Measurements from ENCODE around the gene MTNR1B. TPM values are rescaled to one million over a fixed set of nuclear protein-coding genes. Genes with fewer than 3 reads are reported as not detected.

MTNR1B gene
- polyA plus RNA-seq, 1 of the 3 experiments (the other 2 are of a cell fraction): not detected

- no peak for TF ChIP-seq ZBTB33 (IDR thresholded peaks at IDR 0.05; ENCODE audit: borderline replicate concordance, low read depth)
These were observed 47.1 kb downstream of the MTNR1B start (continued) for GRCh38 chr11:93016595-93016994.

GRCh38 chr11:93017821-93018690 lies 48.6 kb downstream of the MTNR1B start:
- Histone ChIP-seq H3K4me2 (no peak overlapping the region), H3F3A (replicated peaks; ENCODE audit: insufficient read depth) (peaks cover 19% of the 10 kb centered on the region), H2AFZ (ENCODE audit: low read depth) (no peak overlapping the region), H3K9me2 (no peaks in the 10 kb centered on the region), H4K20me1 (ENCODE audit: insufficient read depth) (no peaks in the 10 kb centered on the region), H3K79me2 (ENCODE audit: insufficient read depth) (no peaks in the 10 kb centered on the region), H3K27ac (ENCODE audit: low read depth in 2 of 2, low read length in 1 of 2) (no peak overlapping the region), H3K9me3 (no peaks in the 10 kb centered on the region), H3K4me1 (ENCODE audit: control insufficient read depth in 1 of 2, insufficient read depth in 2 of 2, low read depth in 1 of 2, low read length in 1 of 2) (peaks cover 0 to 16% of the 10 kb centered on the region in 2 experiments; a peak in 3 of 4 replicates), H3K9ac (no peak overlapping the region), H3K27me3 (ENCODE audit: insufficient read depth) (no peaks in the 10 kb centered on the region), H3K4me3 (ENCODE audit: low read depth in 2 of 2, low read length in 1 of 2) (no peak overlapping the region), H3K36me3 (replicated peaks in 1 of 2; ENCODE audit: control insufficient read depth in 1 of 2, insufficient read depth in 2 of 2, low read length in 1 of 2) (no peaks in the 10 kb centered on the region)
- ChIA-PET POLR2A (no interaction called here), CTCF (interaction anchor here (0.7 to 0.9 kb wide), 2 partner anchors 17 to 30 kb away, joined by 3 read pairs; no protein-coding TSS in a partner anchor)
- DNase-seq: no peak
- 77% methylated on average over 8 of the region's 9 CpGs for WGBS (ENCODE audit: low lambda C conversion rate)
- TF ChIP-seq NFIC (IDR thresholded peaks at IDR 0.05; ENCODE audit: borderline replicate concordance): peak; percentile 61; the same call in 1 of the 2 replicates
- peak; percentile 32 for TF ChIP-seq TCF12 (IDR thresholded peaks at IDR 0.05)
- TF ChIP-seq MAX (IDR thresholded peaks at IDR 0.05; ENCODE audit: low read depth): no peak

- H3K9me3 ChIP-seq: no peaks in the 10 kb centered on the region
- peak overlapping the region; percentile 64 for H3K4me2 ChIP-seq
- peak overlapping the region; percentile 10 to 51; a peak in 3 of 4 replicates for H3K4me3 ChIP-seq (ENCODE audit: low read depth in 2 of 2, low read length in 1 of 2)
- no peaks in the 10 kb centered on the region for H3K79me2 ChIP-seq (ENCODE audit: insufficient read depth)
- H2AFZ ChIP-seq (ENCODE audit: low read depth): peak overlapping the region; percentile 66
- 12% methylated on average over 5 of the region's 5 CpGs for WGBS (ENCODE audit: low lambda C conversion rate)
- H3K9ac ChIP-seq: peak overlapping the region; percentile 56; the same call in 1 of the 2 replicates
- no peaks in the 10 kb centered on the region for H3K36me3 ChIP-seq (replicated peaks in 1 of 2; ENCODE audit: control insufficient read depth in 1 of 2, insufficient read depth in 2 of 2, low read length in 1 of 2)
- no peaks in the 10 kb centered on the region for H3K27me3 ChIP-seq (ENCODE audit: insufficient read depth)
- H3K9me2 ChIP-seq: no peaks in the 10 kb centered on the region
- no peak for DNase-seq
- peak overlapping the region; percentile 60 to 94; a peak in 3 of 4 replicates for H3K27ac ChIP-seq (ENCODE audit: low read depth in 2 of 2, low read length in 1 of 2)
- no peaks in the 10 kb centered on the region for H4K20me1 ChIP-seq (ENCODE audit: insufficient read depth)
- POLR2A ChIA-PET: no interaction called here
- CTCF ChIA-PET: no interaction called here
- H3F3A ChIP-seq (replicated peaks; ENCODE audit: insufficient read depth): peaks cover 23% of the 10 kb centered on the region
- H3K4me1 ChIP-seq (ENCODE audit: control insufficient read depth in 1 of 2, insufficient read depth in 2 of 2, low read depth in 1 of 2, low read length in 1 of 2): peaks cover 0 to 20% of the 10 kb centered on the region in 2 experiments; a peak in 3 of 4 replicates
- TF ChIP-seq FOXM1 (IDR thresholded peaks at IDR 0.05; ENCODE audit: low read depth): no peak; the same call in 1 of the 2 replicates
- TF ChIP-seq CTCF (IDR thresholded peaks at IDR 0.05): no peak
- TF ChIP-seq EZH2phosphoT487 (IDR thresholded peaks at IDR 0.05; ENCODE audit: borderline replicate concordance, low read depth): no peak
- TF ChIP-seq SIN3A (IDR thresholded peaks at IDR 0.05; ENCODE audit: borderline replicate concordance, low read depth, low read length): no peak
- TF ChIP-seq ZBTB33 (IDR thresholded peaks at IDR 0.05; ENCODE audit: borderline replicate concordance, low read depth): no peak
- no peak for TF ChIP-seq USF2 (IDR thresholded peaks at IDR 0.05; ENCODE audit: borderline replicate concordance, low read depth, low read length)
- peak; percentile 83 for TF ChIP-seq FOSL2 (IDR thresholded peaks at IDR 0.05; ENCODE audit: borderline replicate concordance, low read depth)
- peak; percentile 15; the same call in 1 of the 2 replicates for TF ChIP-seq POLR2AphosphoS5 (IDR thresholded peaks at IDR 0.05; ENCODE audit: low read depth, low read length)
- TF ChIP-seq SMC3 (IDR thresholded peaks at IDR 0.05; ENCODE audit: low read depth, low read length): no peak
- peak; percentile 86 for TF ChIP-seq TCF12 (IDR thresholded peaks at IDR 0.05)
These were observed 51.0 kb downstream of the MTNR1B start for GRCh38 chr11:93020248-93021046.

Data from SK-N-SH (cell line).